ENCODE results near the gene TATDN2.

Gene TATDN2

DNA sequence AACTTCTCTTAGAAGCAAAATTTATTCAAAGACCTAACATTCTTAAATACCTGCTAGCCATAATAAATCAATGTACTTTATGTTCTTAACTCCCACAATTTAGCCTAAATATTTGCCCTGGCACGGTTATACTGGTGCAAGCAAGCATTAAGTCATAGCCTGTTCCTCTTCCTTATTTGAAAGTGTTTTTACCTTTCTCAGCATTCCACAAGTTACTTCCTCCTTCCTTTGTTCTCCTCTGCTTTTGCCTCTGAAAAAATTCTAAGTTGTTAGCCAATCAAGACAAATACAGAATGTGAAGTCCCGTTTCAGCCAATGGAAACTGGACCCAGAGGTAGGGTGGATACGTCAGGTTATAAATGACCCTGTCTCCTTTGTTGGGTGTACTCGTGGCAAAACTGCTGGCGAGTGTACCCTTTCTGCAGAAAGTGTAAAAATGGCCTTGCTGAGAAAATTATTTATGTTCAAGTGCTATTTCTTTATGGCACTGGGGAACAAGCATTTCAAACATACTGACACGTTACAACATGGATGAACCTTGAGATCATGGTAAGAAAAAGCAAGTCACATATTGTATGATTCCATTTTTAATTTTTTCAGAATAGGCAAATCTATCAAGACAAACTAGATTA is 3.1 kb upstream of the TATDN2 start:
- H3K9me3 ChIP-seq (ENCODE audit: severe bottlenecking): peaks cover 8% of the 10 kb centered on the region
- H3K27me3 ChIP-seq (ENCODE audit: insufficient read depth, poor library complexity, severe bottlenecking): no peaks in the 10 kb centered on the region
- H3K4me1 ChIP-seq (ENCODE audit: insufficient read depth, poor library complexity, severe bottlenecking): no peaks in the 10 kb centered on the region
- no peak overlapping the region for H3K4me3 ChIP-seq (ENCODE audit: severe bottlenecking)
- H3K36me3 ChIP-seq (ENCODE audit: low read depth): no peaks in the 10 kb centered on the region
- TF ChIP-seq, protein P1, sequence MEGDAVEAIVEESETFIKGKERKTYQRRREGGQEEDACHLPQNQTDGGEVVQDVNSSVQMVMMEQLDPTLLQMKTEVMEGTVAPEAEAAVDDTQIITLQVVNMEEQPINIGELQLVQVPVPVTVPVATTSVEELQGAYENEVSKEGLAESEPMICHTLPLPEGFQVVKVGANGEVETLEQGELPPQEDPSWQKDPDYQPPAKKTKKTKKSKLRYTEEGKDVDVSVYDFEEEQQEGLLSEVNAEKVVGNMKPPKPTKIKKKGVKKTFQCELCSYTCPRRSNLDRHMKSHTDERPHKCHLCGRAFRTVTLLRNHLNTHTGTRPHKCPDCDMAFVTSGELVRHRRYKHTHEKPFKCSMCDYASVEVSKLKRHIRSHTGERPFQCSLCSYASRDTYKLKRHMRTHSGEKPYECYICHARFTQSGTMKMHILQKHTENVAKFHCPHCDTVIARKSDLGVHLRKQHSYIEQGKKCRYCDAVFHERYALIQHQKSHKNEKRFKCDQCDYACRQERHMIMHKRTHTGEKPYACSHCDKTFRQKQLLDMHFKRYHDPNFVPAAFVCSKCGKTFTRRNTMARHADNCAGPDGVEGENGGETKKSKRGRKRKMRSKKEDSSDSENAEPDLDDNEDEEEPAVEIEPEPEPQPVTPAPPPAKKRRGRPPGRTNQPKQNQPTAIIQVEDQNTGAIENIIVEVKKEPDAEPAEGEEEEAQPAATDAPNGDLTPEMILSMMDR (IDR thresholded peaks at IDR 0.05; ENCODE audit: poor library complexity, severe bottlenecking): no peak
- no peak for DNase-seq (ENCODE audit: low spot score)
- no peak for ATAC-seq (ENCODE audit: low read depth)
- H3K27ac ChIP-seq (ENCODE audit: poor library complexity, severe bottlenecking): no peak overlapping the region

GRCh38 chr3:10247679-10248183 is 528 bp upstream of the TATDN2 start:
- Histone ChIP-seq H3K4me1 (ENCODE audit: insufficient read depth, poor library complexity, severe bottlenecking) (peaks cover 5% of the 10 kb centered on the region), H3K27me3 (ENCODE audit: insufficient read depth, poor library complexity, severe bottlenecking) (no peaks in the 10 kb centered on the region), H3K9me3 (ENCODE audit: severe bottlenecking) (peaks cover 8% of the 10 kb centered on the region), H3K36me3 (ENCODE audit: low read depth) (peaks cover 14% of the 10 kb centered on the region; the same call in 1 of the 2 replicates), H3K27ac (ENCODE audit: poor library complexity, severe bottlenecking) (no peak overlapping the region), H3K4me3 (ENCODE audit: severe bottlenecking) (peak overlapping the region; percentile 75)
- ATAC-seq (ENCODE audit: low read depth) (no peak), DNase-seq (ENCODE audit: low spot score) (no peak)
- TF ChIP-seq, protein P1 (IDR thresholded peaks at IDR 0.05; ENCODE audit: poor library complexity, severe bottlenecking): no peak

- peaks cover 21% of the 10 kb centered on the region for H3K36me3 ChIP-seq (ENCODE audit: low read depth)
- H3K4me3 ChIP-seq (ENCODE audit: severe bottlenecking): peak overlapping the region; percentile 75
- DNase-seq (ENCODE audit: low spot score) (peak; percentile 70), ATAC-seq (ENCODE audit: low read depth) (peak; percentile 29)
- H3K4me1 ChIP-seq (ENCODE audit: insufficient read depth, poor library complexity, severe bottlenecking): peaks cover 5% of the 10 kb centered on the region
- H3K27me3 ChIP-seq (ENCODE audit: insufficient read depth, poor library complexity, severe bottlenecking): no peaks in the 10 kb centered on the region
- peaks cover 8% of the 10 kb centered on the region for H3K9me3 ChIP-seq (ENCODE audit: severe bottlenecking)
- H3K27ac ChIP-seq (ENCODE audit: poor library complexity, severe bottlenecking): peak overlapping the region; percentile 54
- TF ChIP-seq, protein P1 (IDR thresholded peaks at IDR 0.05; ENCODE audit: poor library complexity, severe bottlenecking): no peak
Measured at GRCh38 chr3:10248984-10249748, 907 bp downstream of the TATDN2 start.

GRCh38 chr3:10249833-10250232 is 1.6 kb downstream of the TATDN2 start:
- Histone ChIP-seq H3K4me3 (ENCODE audit: severe bottlenecking) (peak overlapping the region; percentile 75), H3K27ac (ENCODE audit: poor library complexity, severe bottlenecking) (no peak overlapping the region), H3K9me3 (ENCODE audit: severe bottlenecking) (peaks cover 6% of the 10 kb centered on the region), H3K36me3 (ENCODE audit: low read depth) (peaks cover 21% of the 10 kb centered on the region), H3K4me1 (ENCODE audit: insufficient read depth, poor library complexity, severe bottlenecking) (peaks cover 5% of the 10 kb centered on the region), H3K27me3 (ENCODE audit: insufficient read depth, poor library complexity, severe bottlenecking) (no peaks in the 10 kb centered on the region)
- DNase-seq (ENCODE audit: low spot score): no peak
- ATAC-seq (ENCODE audit: low read depth): no peak
- TF ChIP-seq, protein P1 (IDR thresholded peaks at IDR 0.05; ENCODE audit: poor library complexity, severe bottlenecking): no peak
